H1 (cell line): ENCODE results near the gene KRT75. TPM values are rescaled to one million over a fixed set of nuclear protein-coding genes. Genes with fewer than 3 reads are reported as not detected.

Source experiments
- CTCF ChIA-PET: fragments of 300-600 bp; sonication (Branson Sonifier 250); formaldehyde crosslinking; loops from one replicate; lab custom pipeline; 2021; ENCODE audit not compliant: partially characterized antibody; lab: Charles Lee
- POLR2A ChIA-PET: fragments of 300-600 bp; sonication (Branson Sonifier 250); formaldehyde crosslinking; loops from one replicate; lab custom pipeline; 2021; ENCODE audit warnings: inconsistent platforms; ENCODE audit not compliant: partially characterized antibody; lab: Charles Lee
- DNase-seq, 2 experiments: peaks; one replicate each; pipeline versions ENCODE4 v3.0.0 to v3.0.0-alpha.2; 2010 to 2022; ENCODE audit warnings: low spot score in 2 of 2, low read depth in 1 of 2, mixed read lengths in 1 of 2
- FAIRE-seq: peaks from 2 replicates; lab custom pipeline; 2011; peaks lifted over from hg19 to GRCh38; lab: Jason Lieb, UNC
- H2AFZ ChIP-seq: 2 replicates; pipeline ENCODE4 v1.8.1; 2012; ENCODE audit warnings: low read length, inconsistent platforms
- H2AK5ac ChIP-seq: 2 replicates; pipeline ENCODE4 v1.6.1; 2013; ENCODE audit warnings: low read depth, low read length
- H2BK120ac ChIP-seq: replicated peaks from 2 replicates; pipeline ENCODE3; 2013; ENCODE audit warnings: low read depth, low read length, inconsistent platforms
- H2BK12ac ChIP-seq: 2 replicates; pipeline ENCODE4 v1.6.1; 2013; ENCODE audit warnings: low read depth, low read length
- H2BK15ac ChIP-seq: 2 replicates; pipeline ENCODE4 v1.6.1; 2013; ENCODE audit warnings: low read length
- H2BK20ac ChIP-seq: 2 replicates; pipeline ENCODE4 v1.6.1; 2013; ENCODE audit warnings: low read length
- H2BK5ac ChIP-seq: 2 replicates; pipeline ENCODE4 v1.6.1; 2013; ENCODE audit warnings: low read depth, low read length
- H3K14ac ChIP-seq: 2 replicates; pipeline ENCODE4 v1.6.1; 2013; ENCODE audit warnings: inconsistent platforms; ENCODE audit not compliant: insufficient read length
- H3K18ac ChIP-seq: 2 replicates; pipeline ENCODE4 v1.6.1; 2013; ENCODE audit warnings: low read length; ENCODE audit errors: extremely low read depth
- H3K23ac ChIP-seq: 2 replicates; pipeline ENCODE4 v1.6.1; 2013; ENCODE audit warnings: inconsistent platforms; ENCODE audit not compliant: insufficient read length
- H3K23me2 ChIP-seq: 2 replicates; pipeline ENCODE4 v1.6.1; 2013; ENCODE audit warnings: low read depth, low read length
- H3K27ac ChIP-seq: 2 replicates; pipeline ENCODE4 v1.6.1; 2011; ENCODE audit warnings: low read depth, low read length, inconsistent platforms
- H3K27me3 ChIP-seq, 4 experiments: replicated peaks in 1 of 4; 1 replicate in 1 of 4; 2 replicates in 3 of 4; pipeline versions ENCODE4 v1.6.1 to v1.8.1; 2011 to 2013; ENCODE audit warnings: low read length in 3 of 4, mild to moderate bottlenecking in 3 of 4, inconsistent platforms in 2 of 4, mixed read lengths in 2 of 4, moderate library complexity in 1 of 4; ENCODE audit not compliant: control insufficient read depth in 3 of 4, insufficient read depth in 3 of 4; ENCODE audit errors: extremely low read depth in 1 of 4
- H3K36me3 ChIP-seq, 4 experiments: 2 replicates each; pipeline versions ENCODE4 v1.6.1 to v1.8.1; 2011 to 2013; ENCODE audit warnings: mild to moderate bottlenecking in 4 of 4, low read length in 3 of 4, moderate library complexity in 2 of 4, control low read depth in 1 of 4, inconsistent platforms in 1 of 4; ENCODE audit not compliant: insufficient read depth in 4 of 4, control insufficient read depth in 2 of 4
- H3K4ac ChIP-seq: replicated peaks from 2 replicates; pipeline ENCODE3; 2013; ENCODE audit warnings: low read length, low read depth, mixed read lengths, inconsistent platforms; ENCODE audit not compliant: insufficient read length
- H3K4me1 ChIP-seq, 4 experiments: replicated peaks in 1 of 4; 1 replicate in 1 of 4; 2 replicates in 3 of 4; pipeline versions ENCODE4 v1.6.1 to v1.8.1; 2011 to 2013; ENCODE audit warnings: low read length in 3 of 4, inconsistent platforms in 2 of 4, mixed read lengths in 1 of 4; ENCODE audit not compliant: insufficient read depth in 4 of 4, control insufficient read depth in 3 of 4
- H3K4me2 ChIP-seq, 2 experiments: 2 replicates each; pipeline versions ENCODE4 v1.6.1 to v1.8.1; 2011 to 2013; ENCODE audit warnings: low read depth in 2 of 2, low read length in 2 of 2, control low read depth in 1 of 2, inconsistent platforms in 1 of 2, mild to moderate bottlenecking in 1 of 2; ENCODE audit not compliant: insufficient read depth in 1 of 2
- H3K4me3 ChIP-seq, 4 experiments: fragments of 200-600, 300-600 bp in 1 of 4; sonication (generic), shearing (Covaris generic), sonication (Bioruptor Twin) in 1 of 4; 2 replicates each; pipeline versions ENCODE4 v1.5.1 to v1.8.1; 2011 to 2016; ENCODE audit warnings: low read length in 4 of 4, low read depth in 3 of 4, control low read depth in 2 of 4, inconsistent platforms in 2 of 4, mild to moderate bottlenecking in 2 of 4, mixed read lengths in 1 of 4, moderate library complexity in 1 of 4; ENCODE audit not compliant: insufficient read depth in 2 of 4; ENCODE audit errors: extremely low read depth in 1 of 4
- H3K56ac ChIP-seq: replicated peaks from 2 replicates; pipeline ENCODE3; 2013; ENCODE audit warnings: low read depth, mild to moderate bottlenecking, mixed read lengths, low read length, inconsistent platforms; ENCODE audit not compliant: insufficient read length
- H3K79me1 ChIP-seq: 2 replicates; pipeline ENCODE4 v1.6.1; 2013; ENCODE audit warnings: low read depth, low read length, control low read depth
- H3K79me2 ChIP-seq, 2 experiments: 2 replicates each; pipeline versions ENCODE4 v1.6.1 to v1.8.1; 2012 to 2013; ENCODE audit warnings: low read length in 2 of 2, mild to moderate bottlenecking in 2 of 2, inconsistent platforms in 1 of 2; ENCODE audit not compliant: insufficient read depth in 2 of 2, control insufficient read depth in 1 of 2
- H3K9ac ChIP-seq, 4 experiments: replicated peaks in 1 of 4; 1 replicate in 1 of 4; 2 replicates in 3 of 4; pipeline versions ENCODE4 v1.6.1 to v1.8.1; 2011 to 2013; ENCODE audit warnings: low read depth in 3 of 4, low read length in 3 of 4, control low read depth in 2 of 4, mild to moderate bottlenecking in 2 of 4, moderate library complexity in 2 of 4, inconsistent platforms in 1 of 4; ENCODE audit errors: extremely low read depth in 1 of 4
- H3K9me3 ChIP-seq, 2 experiments: 2 replicates each; pipeline versions ENCODE4 v1.6.1 to v1.8.1; 2012 to 2013; ENCODE audit warnings: mild to moderate bottlenecking in 2 of 2, moderate library complexity in 2 of 2, control low read depth in 1 of 2, inconsistent platforms in 1 of 2, low read depth in 1 of 2, low read length in 1 of 2, mixed read lengths in 1 of 2; ENCODE audit not compliant: insufficient read depth in 2 of 2
- H4K20me1 ChIP-seq, 2 experiments: replicated peaks in 1 of 2; 2 replicates each; pipeline versions ENCODE3 to v1.8.1; 2011 to 2013; ENCODE audit warnings: inconsistent platforms in 2 of 2, low read length in 2 of 2, mild to moderate bottlenecking in 1 of 2; ENCODE audit not compliant: insufficient read depth in 2 of 2, control insufficient read depth in 1 of 2
- H4K5ac ChIP-seq: 2 replicates; pipeline ENCODE4 v1.6.1; 2013; ENCODE audit warnings: low read length, low read depth, mixed read lengths, inconsistent platforms; ENCODE audit not compliant: insufficient read length
- H4K8ac ChIP-seq: 2 replicates; pipeline ENCODE4 v1.8.0; 2013; ENCODE audit warnings: mild to moderate bottlenecking, moderate library complexity, low read length, inconsistent platforms; ENCODE audit not compliant: insufficient read depth; ENCODE audit errors: extremely low read depth
- H4K91ac ChIP-seq: replicated peaks from 2 replicates; pipeline ENCODE3; 2013; ENCODE audit warnings: low read length, mixed read lengths, inconsistent platforms; ENCODE audit not compliant: insufficient read length
- ASH2L ChIP-seq: fragments of 200-600, 300-600 bp; sonication (generic); IDR thresholded peaks from one replicate; pipeline ENCODE4 v1.7.1; 2017; ENCODE audit warnings: low read length
- CHD1 ChIP-seq: IDR thresholded peaks from 2 replicates; pipeline ENCODE4 v1.6.1; 2012; ENCODE audit warnings: low read depth, low read length, improper control_type of control experiment
- CTCF ChIP-seq, 3 experiments: IDR thresholded peaks; 1 replicate in 2 of 3; 2 replicates in 1 of 3; pipeline versions ENCODE4 v1.5.1 to v1.6.1; 2011; ENCODE audit warnings: low read length in 3 of 3, mild to moderate bottlenecking in 3 of 3, inconsistent platforms in 2 of 3, low read depth in 1 of 3, moderate library complexity in 1 of 3; ENCODE audit not compliant: insufficient read depth in 1 of 3; ENCODE audit errors: control extremely low read depth in 1 of 3
- EZH2 ChIP-seq: fragments of 200-600 bp; sonication (generic); IDR thresholded peaks from 2 replicates; pipeline ENCODE4 v1.7.1; 2012; ENCODE audit warnings: low read depth, mild to moderate bottlenecking, moderate library complexity, low read length, inconsistent platforms; ENCODE audit not compliant: severe bottlenecking
- FOSL1 ChIP-seq: IDR thresholded peaks from 2 replicates; pipeline ENCODE4 v1.6.1; 2011; ENCODE audit warnings: mild to moderate bottlenecking, low read depth, low read length, moderate library complexity; ENCODE audit not compliant: insufficient read depth
- NANOG ChIP-seq: IDR thresholded peaks from 2 replicates; pipeline ENCODE4 v1.6.1; 2011; ENCODE audit warnings: low read length, low read depth, mild to moderate bottlenecking, inconsistent platforms; ENCODE audit not compliant: insufficient read depth, poor library complexity, severe bottlenecking
- SIX5 ChIP-seq: IDR thresholded peaks from 2 replicates; pipeline ENCODE4 v1.6.1; 2011; ENCODE audit warnings: mild to moderate bottlenecking, low read depth, low read length
- SP4 ChIP-seq: IDR thresholded peaks from 2 replicates; pipeline ENCODE4 v1.6.1; 2012; ENCODE audit warnings: low read length, inconsistent platforms
- SRF ChIP-seq: IDR thresholded peaks from 2 replicates; pipeline ENCODE4 v1.6.1; 2011; ENCODE audit warnings: mild to moderate bottlenecking, low read depth, low read length, moderate library complexity
- WGBS, 2 experiments: shearing (Covaris generic) in 1 of 2; methylation state at CpG; one replicate each; pipeline versions ENCODE4 v1.1.6 to v1.1.7; 2013 to 2015; ENCODE audit warnings: low lambda C conversion rate in 2 of 2, mixed read lengths in 2 of 2, inconsistent platforms in 1 of 2, low coverage in 1 of 2, missing lambda C conversion rate in 1 of 2; ENCODE audit not compliant: insufficient replicate concordance in 2 of 2, insufficient coverage in 1 of 2, insufficient read length in 1 of 2; ENCODE audit errors: extremely low coverage in 1 of 2, missing lambda C conversion rate in 1 of 2; 5-methylcytosine and 5-hydroxymethylcytosine counted together
- polyA plus RNA-seq, 7 experiments: library from polyadenylated mRNA; depleted of rRNA in 3 of 7; stranded (reverse) in 5 of 7; unstranded in 2 of 7; fragments of >200 nt in 5 of 7; fragments of 200-250 nt in 2 of 7; gene quantifications; 1 replicate in 5 of 7; 2 replicates in 1 of 7; 4 replicates in 1 of 7; pipeline versions ENCODE4 v1.2.1 to v1.2.3, GENCODE V29; 2011 to 2013; ENCODE audit warnings: missing spikeins in 2 of 7, mixed read lengths in 2 of 7
- total RNA-seq: library from RNA; stranded (reverse); fragmentation: NEBNext Ultra II Directional; extraction: Animal tissue kit (Norgen Biotek cat#: 25700); gene quantifications from 2 replicates; pipeline ENCODE4 v1.2.1, GENCODE V29; 2021

Gene KRT75
- total and polyA plus RNA-seq, 2 of the 8 experiments (the other 6 are each of a cell fraction or from before 2014, with no cell fraction given): not detected

DNA sequence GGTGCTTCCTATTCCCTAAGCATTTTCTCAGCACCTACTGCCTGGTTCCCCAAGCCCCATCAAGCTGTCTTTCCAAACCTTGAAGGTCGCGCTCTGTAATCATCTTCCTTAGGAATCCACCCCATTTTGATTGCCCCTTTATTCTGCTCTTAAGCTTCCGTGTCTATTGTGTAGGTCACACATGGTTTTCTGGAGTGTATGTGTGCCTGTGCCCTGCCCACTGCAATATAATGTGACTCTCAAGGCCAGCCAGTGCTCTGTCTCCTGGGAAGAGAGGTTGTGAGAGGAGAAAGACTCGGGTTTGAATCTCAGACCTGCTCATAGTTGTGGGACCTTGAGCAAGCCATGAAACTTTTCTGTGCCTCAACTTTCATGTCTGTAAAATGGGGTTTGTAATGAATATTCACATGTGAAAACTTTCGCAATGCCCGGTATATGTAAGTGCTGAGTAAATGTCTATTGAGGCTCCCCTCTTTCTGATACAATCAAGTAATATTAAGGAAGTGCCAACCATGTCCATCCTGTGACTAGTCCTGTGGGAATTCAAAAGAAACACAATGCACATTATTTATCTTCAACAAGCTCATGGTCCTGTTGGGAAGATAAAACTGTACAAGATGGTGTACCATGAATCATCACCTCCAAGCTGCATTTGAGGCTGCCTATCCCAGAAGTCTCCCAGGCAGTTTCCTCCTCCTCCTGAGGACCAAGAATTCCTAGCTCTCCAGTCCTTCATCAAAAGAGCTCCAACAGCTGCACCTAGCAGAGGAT lies 774 bp upstream of the KRT75 start:
- no peak overlapping the region for H2BK5ac ChIP-seq
- H3K4me1 ChIP-seq: no peaks in the 10 kb centered on the region
- H3K79me2 ChIP-seq: no peaks in the 10 kb centered on the region
- no peak overlapping the region for H3K4me3 ChIP-seq
- no peak overlapping the region for H3K4ac ChIP-seq
- H4K20me1 ChIP-seq: no peaks in the 10 kb centered on the region
- no peak overlapping the region for H4K5ac ChIP-seq
- H3K9me3 ChIP-seq: no peaks in the 10 kb centered on the region
- H3K4me2 ChIP-seq: no peak overlapping the region
- H3K79me1 ChIP-seq: no peaks in the 10 kb centered on the region
- H2BK20ac ChIP-seq: no peak overlapping the region
- H2BK120ac ChIP-seq: no peak overlapping the region
- H3K56ac ChIP-seq: no peak overlapping the region
- no peak overlapping the region for H2BK12ac ChIP-seq
- POLR2A ChIA-PET: no interaction called here
- H3K9ac ChIP-seq: no peak overlapping the region
- H2AFZ ChIP-seq: no peak overlapping the region
- no peaks in the 10 kb centered on the region; a peak in 1 of 7 replicates for H3K27me3 ChIP-seq
- no peak overlapping the region for H4K8ac ChIP-seq
- H3K27ac ChIP-seq: no peak overlapping the region
- no peak overlapping the region for H4K91ac ChIP-seq
- no peak overlapping the region for H3K14ac ChIP-seq
- no peaks in the 10 kb centered on the region for H3K23me2 ChIP-seq
- DNase-seq (no peak), FAIRE-seq (no peak)
- no peak overlapping the region for H3K18ac ChIP-seq
- WGBS, 2 experiments: 93% methylated on average over 6 of the region's 6 CpGs; no CpG with 5 or more reads in 1 of the 2 experiments
- no peak overlapping the region for H3K23ac ChIP-seq
- CTCF ChIA-PET: interaction anchor here (0.7 to 5.3 kb wide), 7 partner anchors 12 to 127 kb away, joined by 3 to 23 read pairs (median 4); no protein-coding TSS in a partner anchor
- H2BK15ac ChIP-seq: no peak overlapping the region
- TF ChIP-seq SRF: no peak
- TF ChIP-seq NANOG: no peak
- TF ChIP-seq SIX5: no peak
- no peak for TF ChIP-seq CHD1
- TF ChIP-seq CTCF (IDR thresholded peaks at IDR 0.05; ENCODE audit: control extremely low read depth in 1 of 3, insufficient read depth in 1 of 3, low read depth in 1 of 3, low read length in 3 of 3): no peak
- no peak for TF ChIP-seq EZH2
- no peak for TF ChIP-seq FOSL1
- no peak for TF ChIP-seq ASH2L
- no peak for TF ChIP-seq SP4
- H2AK5ac ChIP-seq: no peak overlapping the region
- H3K36me3 ChIP-seq: no peaks in the 10 kb centered on the region
